ENCODE data around the gene SHISA7.
"Not testable (repeated sequence)": the region's sequence is repeated elsewhere in the genome, so short reads cannot be mapped to it uniquely, and the experiment has no call there.

SHISA7 gene

GRCh38 chr19:55462722-55463121, 19.6 kb upstream of the SHISA7 start:
- no peak for FAIRE-seq

- FAIRE-seq, result no peak
These were observed 19.0 kb upstream of the SHISA7 start for GRCh38 chr19:55461974-55462626.

- peak; percentile 99 for FAIRE-seq
These were observed 18.3 kb upstream of the SHISA7 start, which contains the start of gene ISOC2 for GRCh38 chr19:55461259-55461973. Gene ISOC2, minus strand, starts transcription at chr19:55461642. Its CDS starts 5,156 bp downstream, at chr19:55456486.

- peak; percentile 80 for FAIRE-seq
These were observed 17.7 kb upstream of the SHISA7 start for GRCh38 chr19:55460670-55461258.

GRCh38 chr19:55459950-55460657, 17.0 kb upstream of the SHISA7 start:
- no peak for FAIRE-seq

DNA sequence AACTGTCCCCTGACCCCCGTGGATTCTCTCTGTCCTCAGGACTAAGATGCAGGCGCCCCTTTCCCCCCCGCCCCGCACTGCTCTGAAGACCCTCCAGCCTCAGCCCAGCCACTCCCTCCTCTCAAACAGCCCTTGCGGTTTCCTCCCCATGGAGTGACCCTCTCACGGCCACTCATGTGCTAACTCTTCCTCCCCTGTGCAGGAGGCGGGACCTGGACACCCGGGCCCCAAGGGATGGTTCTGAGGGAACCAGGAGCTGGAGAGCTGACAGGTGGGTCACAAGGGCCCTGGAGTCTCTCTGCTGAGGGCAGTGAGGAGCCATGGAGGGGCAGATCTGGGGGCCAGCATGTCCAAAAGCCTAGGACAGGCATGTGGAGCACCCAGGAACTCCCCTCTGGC, 16.4 kb upstream of the SHISA7 start:
- FAIRE-seq, result no peak

DNA sequence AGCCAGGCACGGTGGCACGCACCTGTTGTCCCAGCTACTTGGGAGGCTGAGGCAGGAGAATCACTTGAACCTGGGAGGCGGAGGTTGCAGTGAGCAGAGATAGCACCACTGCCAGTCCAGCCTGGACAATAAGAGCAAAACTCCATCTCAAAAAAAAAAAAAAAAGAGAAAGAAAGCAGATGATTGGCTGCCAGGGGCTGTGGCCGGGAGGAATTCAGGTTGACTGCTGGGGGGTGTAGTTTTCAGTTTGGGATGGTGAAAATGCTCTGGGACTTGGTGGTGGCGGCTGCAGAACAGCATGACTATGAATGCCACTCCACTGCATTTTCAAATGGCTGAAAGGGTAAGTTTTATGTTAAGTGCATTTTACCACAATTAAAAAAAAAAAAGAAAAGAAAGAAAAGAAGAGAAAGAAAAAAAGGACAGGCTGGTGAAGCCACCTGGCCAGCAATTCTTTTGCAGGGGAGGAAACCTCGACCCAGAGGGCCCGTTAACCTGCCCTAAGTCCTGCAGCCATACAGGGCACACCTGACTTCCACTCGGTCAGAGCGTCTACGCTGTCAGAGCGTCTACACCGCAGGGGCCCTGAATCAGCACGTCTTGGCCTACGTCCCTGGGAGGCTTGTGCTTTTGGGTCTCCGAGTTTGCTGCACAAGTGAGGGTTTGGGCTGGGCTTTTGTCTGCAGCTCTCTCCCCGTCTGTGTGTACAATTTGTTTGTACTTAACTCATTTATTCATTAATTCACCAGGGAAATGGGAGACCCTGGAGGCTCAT, 14.8 kb upstream of the SHISA7 start:
- no peak for FAIRE-seq

DNA sequence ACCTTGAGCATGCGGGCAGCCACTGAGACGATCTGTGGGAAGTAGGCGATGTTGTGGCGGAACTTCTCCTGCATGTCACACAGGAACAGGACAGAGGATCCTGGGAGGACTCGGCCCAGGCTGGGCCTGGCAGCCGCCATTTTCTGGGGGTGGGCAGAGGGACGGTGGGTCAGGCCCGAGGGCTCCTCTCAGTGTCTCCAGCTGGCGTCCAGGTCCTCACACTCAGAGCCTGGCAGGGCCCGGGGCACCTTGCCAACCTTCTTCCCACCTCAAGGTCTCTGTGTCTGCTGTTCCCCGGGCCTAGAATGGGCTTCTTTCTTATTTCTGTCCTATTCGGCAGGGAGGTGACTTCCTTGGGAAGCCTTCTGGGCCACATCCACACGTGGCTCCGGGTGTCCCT, 13.2 kb upstream of the SHISA7 start:
- no peak for FAIRE-seq

DNA sequence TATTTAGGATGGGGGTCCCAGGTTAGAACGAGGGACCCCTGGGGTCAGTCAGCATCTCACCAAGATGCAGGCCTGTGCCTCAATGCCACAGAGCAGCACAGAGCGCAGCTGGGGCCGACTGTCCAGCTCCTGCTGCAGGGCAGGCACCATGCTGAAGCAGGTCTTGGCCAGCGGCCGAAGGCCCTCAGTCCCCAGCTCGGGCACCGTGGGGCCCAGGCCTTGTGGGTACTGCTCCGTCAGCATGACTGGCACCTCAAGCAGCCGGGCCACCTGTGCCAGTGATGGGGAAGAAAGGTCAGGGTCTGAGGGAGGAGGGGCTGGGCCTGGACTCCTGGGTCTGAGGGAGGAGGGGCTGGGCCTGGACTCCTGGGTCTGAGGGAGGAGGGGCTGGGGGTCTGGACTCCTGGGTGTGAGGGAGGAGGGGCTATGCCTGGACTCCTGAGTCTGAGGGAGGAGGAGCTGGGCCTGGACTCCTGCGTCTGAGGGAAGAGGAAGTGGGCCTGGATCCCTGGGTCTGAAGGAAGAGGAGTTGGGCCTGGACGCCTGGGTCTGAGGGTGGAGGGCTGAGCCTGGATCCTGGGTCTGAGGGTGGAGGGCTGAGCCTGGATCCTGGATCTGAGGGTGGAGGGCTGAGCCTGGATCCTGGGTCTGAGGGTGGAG, 12.6 kb upstream of the SHISA7 start:
- FAIRE-seq, result no peak

DNA sequence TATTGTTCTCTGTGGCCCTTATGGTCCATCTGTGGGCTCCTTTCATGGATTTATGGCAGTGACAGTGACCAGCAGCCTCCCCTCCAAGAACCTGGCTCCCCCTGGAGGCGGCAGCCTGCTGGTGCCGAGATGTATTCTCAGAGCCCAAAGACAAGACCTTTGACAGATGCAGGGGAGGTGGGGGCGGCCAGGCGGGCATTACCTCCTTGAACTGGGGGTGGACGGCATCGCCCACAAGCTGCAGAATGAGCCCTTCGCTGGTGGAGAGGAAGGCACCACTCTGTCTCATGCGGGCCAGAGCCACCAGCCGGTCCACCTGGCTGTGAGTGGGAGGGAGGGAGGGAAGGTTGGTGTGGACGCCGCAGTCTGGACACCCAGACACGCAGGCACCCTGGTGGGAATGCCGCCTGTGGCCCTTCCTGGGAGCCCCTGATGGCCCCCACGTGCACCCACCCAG, 11.7 kb upstream of the SHISA7 start:
- no peak for FAIRE-seq

DNA sequence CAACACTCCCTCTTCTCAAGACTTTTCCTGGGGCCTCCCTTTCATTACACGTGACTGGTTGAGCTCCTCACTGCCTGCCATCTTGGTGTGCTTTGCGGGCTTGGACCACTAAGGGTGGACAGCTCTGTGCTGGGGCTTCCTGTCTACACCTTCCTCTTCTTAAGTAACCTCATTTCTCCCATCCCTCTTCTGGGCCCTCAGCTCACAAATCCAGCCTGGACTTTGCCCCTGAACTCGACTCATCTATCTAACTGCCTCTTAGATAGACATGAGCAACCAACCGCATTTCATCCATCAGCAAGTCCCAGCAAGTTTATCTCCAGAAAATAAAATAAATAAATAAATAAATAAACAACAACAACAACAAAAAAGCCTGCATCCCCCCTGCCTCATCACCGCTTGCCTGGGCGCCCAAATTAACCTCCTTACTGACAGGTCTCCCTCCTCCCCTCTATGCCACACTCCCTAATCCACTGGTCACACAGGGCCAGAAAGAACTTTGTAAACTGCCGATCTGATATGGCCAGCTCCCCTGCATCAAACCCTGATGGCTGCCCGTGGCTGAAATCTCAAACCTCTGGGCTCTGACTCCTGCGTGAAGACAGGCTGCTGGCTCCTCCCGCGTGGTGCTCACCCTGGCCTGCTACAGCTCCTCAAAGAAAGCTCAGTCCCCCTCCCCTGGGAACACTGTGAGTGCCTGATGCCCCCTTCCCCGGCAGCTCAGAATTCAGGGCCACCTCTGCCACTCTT, 10.6 kb upstream of the SHISA7 start:
- FAIRE-seq, result no peak

DNA sequence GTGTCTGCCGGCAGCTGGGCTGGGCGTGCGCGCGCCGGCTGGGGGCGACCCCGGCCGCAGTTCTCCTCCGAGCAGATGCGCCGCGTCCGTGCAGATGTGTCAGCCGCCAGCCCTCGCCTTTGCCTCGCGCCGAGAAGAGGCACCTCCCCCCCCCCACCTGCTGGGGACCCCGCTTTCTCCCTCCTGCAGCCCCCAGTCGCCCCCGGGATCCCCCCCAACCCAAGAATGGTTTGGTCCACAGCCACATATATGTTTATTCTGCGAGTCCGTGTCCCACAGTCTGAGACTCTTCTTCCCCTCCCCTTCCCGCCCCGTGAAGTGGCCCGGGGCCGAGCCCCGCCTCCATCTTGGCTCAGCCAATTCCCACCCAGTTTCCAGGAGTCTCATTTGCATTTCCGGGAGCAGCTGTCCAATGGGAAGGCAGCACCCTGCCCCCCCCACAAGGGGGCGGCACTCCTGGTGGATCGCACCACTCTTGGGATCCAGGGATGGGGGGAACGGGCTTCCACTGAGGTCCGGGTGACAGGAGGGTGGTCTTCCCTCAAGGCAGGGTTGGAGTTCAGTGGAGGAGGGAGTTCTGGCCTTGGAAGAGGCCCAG, 9.7 kb upstream of the SHISA7 start:
- FAIRE-seq, result no peak

GRCh38 chr19:55451965-55452748, 9.1 kb upstream of the SHISA7 start:
- no peak for FAIRE-seq

GRCh38 chr19:55451163-55451964, 8.3 kb upstream of the SHISA7 start:
- no peak for FAIRE-seq

GRCh38 chr19:55449469-55449868, 6.4 kb upstream of the SHISA7 start:
- FAIRE-seq, result no peak

- FAIRE-seq, result not testable (repeated sequence)
These were observed 5.0 kb upstream of the SHISA7 start for GRCh38 chr19:55448175-55448490.

- FAIRE-seq, result no peak
These were observed 4.5 kb upstream of the SHISA7 start for GRCh38 chr19:55447421-55448174.

DNA sequence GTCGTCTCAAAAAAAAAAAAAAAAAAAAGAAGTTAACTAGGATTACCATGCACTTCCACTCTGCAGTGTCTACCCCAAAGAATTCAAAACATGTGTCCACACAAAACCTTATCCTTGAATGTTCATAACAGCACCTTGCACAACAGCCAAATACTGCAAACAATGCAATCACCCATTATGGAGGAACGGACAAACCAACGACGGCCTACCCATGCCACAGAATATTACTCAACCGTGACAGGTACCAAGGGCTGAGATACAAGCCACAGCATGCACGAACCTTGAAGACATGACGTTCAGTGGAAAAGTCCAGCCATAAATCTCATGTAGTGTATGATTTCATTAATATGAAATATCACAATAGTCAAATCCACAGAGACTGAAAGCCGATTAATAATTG, 3.0 kb upstream of the SHISA7 start:
- no peak for FAIRE-seq

- no peak for FAIRE-seq
These were observed 1.5 kb upstream of the SHISA7 start for GRCh38 chr19:55444646-55445045.

All from A204.1 (cell line).